ENCODE measurements around the gene IFNAR1.

DNA sequence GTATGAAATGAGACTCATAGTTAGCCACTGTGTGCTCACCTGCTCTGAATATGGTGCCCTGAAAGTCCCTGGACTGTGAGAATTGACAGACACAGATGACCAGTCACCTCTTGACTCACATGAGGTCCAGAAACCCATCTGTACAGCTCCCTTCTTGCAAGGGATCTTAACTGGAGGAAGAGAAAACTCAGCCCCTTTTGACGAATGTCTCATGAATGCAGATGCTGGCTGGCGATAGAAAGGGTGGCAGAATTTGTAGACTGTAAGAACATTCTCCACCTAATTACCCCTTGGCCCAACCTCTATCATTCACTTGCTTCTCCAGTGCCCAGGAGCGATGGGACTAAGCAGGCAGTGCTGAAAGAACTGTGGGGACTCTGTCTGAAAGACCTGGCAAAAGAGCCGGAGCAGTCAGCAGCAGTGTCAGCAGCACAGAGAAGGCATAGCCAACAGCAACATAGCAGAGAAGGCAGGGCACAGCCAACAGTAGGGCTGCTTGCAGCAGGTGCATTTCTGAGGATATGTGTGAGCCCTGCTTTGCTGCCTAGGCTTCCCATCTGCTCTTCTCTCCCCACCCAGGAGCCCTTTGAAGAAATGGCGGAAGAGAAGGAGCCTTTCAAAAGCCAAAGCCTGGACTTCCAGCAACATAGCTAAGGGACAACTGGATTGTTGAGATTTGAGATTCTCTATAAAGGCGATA is 52.6 kb downstream of the IFNAR1 start:
- TF ChIP-seq, protein P1, sequence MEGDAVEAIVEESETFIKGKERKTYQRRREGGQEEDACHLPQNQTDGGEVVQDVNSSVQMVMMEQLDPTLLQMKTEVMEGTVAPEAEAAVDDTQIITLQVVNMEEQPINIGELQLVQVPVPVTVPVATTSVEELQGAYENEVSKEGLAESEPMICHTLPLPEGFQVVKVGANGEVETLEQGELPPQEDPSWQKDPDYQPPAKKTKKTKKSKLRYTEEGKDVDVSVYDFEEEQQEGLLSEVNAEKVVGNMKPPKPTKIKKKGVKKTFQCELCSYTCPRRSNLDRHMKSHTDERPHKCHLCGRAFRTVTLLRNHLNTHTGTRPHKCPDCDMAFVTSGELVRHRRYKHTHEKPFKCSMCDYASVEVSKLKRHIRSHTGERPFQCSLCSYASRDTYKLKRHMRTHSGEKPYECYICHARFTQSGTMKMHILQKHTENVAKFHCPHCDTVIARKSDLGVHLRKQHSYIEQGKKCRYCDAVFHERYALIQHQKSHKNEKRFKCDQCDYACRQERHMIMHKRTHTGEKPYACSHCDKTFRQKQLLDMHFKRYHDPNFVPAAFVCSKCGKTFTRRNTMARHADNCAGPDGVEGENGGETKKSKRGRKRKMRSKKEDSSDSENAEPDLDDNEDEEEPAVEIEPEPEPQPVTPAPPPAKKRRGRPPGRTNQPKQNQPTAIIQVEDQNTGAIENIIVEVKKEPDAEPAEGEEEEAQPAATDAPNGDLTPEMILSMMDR (IDR thresholded peaks at IDR 0.05) = no peak
- TF ChIP-seq EZH2 (IDR thresholded peaks at IDR 0.05; ENCODE audit: borderline replicate concordance, insufficient read depth, low read depth, low read length, poor library complexity, severe bottlenecking) = no peak
